SK-N-SH (cell line): ENCODE data around the gene LKAAEAR1. TPM values are rescaled to one million over a fixed set of nuclear protein-coding genes. Genes with fewer than 3 reads are reported as not detected.

Experiments used
- CTCF ChIA-PET: fragments of 300-600, 350-600 bp; formaldehyde crosslinking; extraction: SDS; loops from one replicate; lab custom pipeline; 2021; lab: Yijun Ruan, JAX
- POLR2A ChIA-PET: fragments of 350-600 bp; sonication (Branson Sonifier 250); formaldehyde crosslinking; extraction: SDS; loops from one replicate; lab custom pipeline; 2020; ENCODE audit warnings: antibody characterized with exemption, inconsistent platforms; lab: Yijun Ruan, JAX
- DNase-seq: peaks from one replicate; pipeline ENCODE4 v3.0.0; 2012
- H2AFZ ChIP-seq: fragments of 200-600 bp; sonication (generic); 2 replicates; pipeline ENCODE4 v1.8.1; 2016; ENCODE audit warnings: antibody characterized with exemption, mild to moderate bottlenecking, low read depth
- H3F3A ChIP-seq: fragments of 200-600 bp; sonication (generic); replicated peaks from 2 replicates; pipeline ENCODE3; 2016; ENCODE audit warnings: antibody characterized with exemption, mild to moderate bottlenecking; ENCODE audit not compliant: insufficient read depth
- H3K27ac ChIP-seq, 2 experiments: fragments of 200-500 bp in 1 of 2; fragments of 200-600 bp in 1 of 2; sonication (Bioruptor generic) in 1 of 2; sonication (generic), shearing (Covaris generic) in 1 of 2; 2 replicates each; pipeline versions ENCODE4 v1.5.1 to v1.6.1; 2014 to 2016; ENCODE audit warnings: low read depth in 2 of 2, inconsistent platforms in 1 of 2, low read length in 1 of 2, mild to moderate bottlenecking in 1 of 2, mixed read lengths in 1 of 2
- H3K27me3 ChIP-seq: fragments of 200-600 bp; sonication (generic), shearing (Covaris generic); 2 replicates; pipeline ENCODE4 v1.6.1; 2016; ENCODE audit warnings: mixed run types; ENCODE audit not compliant: insufficient read depth
- H3K36me3 ChIP-seq, 2 experiments: fragments of 200-500 bp in 1 of 2; fragments of 200-600 bp in 1 of 2; sonication (Bioruptor generic) in 1 of 2; sonication (generic) in 1 of 2; replicated peaks in 1 of 2; 2 replicates each; pipeline versions ENCODE3 to v1.5.1; 2014 to 2016; ENCODE audit warnings: low read length in 1 of 2, mild to moderate bottlenecking in 1 of 2; ENCODE audit not compliant: insufficient read depth in 2 of 2, control insufficient read depth in 1 of 2
- H3K4me1 ChIP-seq, 2 experiments: fragments of 200-500 bp in 1 of 2; fragments of 200-600 bp in 1 of 2; sonication (Bioruptor generic) in 1 of 2; sonication (generic), shearing (Covaris generic) in 1 of 2; 2 replicates each; pipeline versions ENCODE4 v1.5.1 to v1.6.1; 2014 to 2016; ENCODE audit warnings: low read depth in 1 of 2, low read length in 1 of 2, mixed run types in 1 of 2; ENCODE audit not compliant: insufficient read depth in 2 of 2, control insufficient read depth in 1 of 2
- H3K4me2 ChIP-seq: fragments of 200-600 bp; sonication (generic), shearing (Covaris generic); 2 replicates; pipeline ENCODE4 v1.6.1; 2017; ENCODE audit warnings: mixed run types
- H3K4me3 ChIP-seq, 2 experiments: fragments of 200-500 bp in 1 of 2; fragments of 200-600 bp in 1 of 2; sonication (Bioruptor generic) in 1 of 2; sonication (generic), shearing (Covaris generic) in 1 of 2; 2 replicates each; pipeline versions ENCODE4 v1.5.1 to v1.8.1; 2014 to 2016; ENCODE audit warnings: low read depth in 2 of 2, inconsistent platforms in 1 of 2, low read length in 1 of 2, mild to moderate bottlenecking in 1 of 2, mixed read lengths in 1 of 2, moderate library complexity in 1 of 2
- H3K79me2 ChIP-seq: fragments of 200-600 bp; sonication (generic); 2 replicates; pipeline ENCODE4 v1.8.1; 2017; ENCODE audit warnings: mild to moderate bottlenecking; ENCODE audit not compliant: insufficient read depth
- H3K9ac ChIP-seq: fragments of 200-600 bp; sonication (generic); 2 replicates; pipeline ENCODE4 v1.6.1; 2017; ENCODE audit warnings: mixed run types
- H3K9me2 ChIP-seq: fragments of 200-600 bp; sonication (generic); 2 replicates; pipeline ENCODE4 v1.6.1; 2017; ENCODE audit warnings: mixed run types
- H3K9me3 ChIP-seq: fragments of 200-600 bp; sonication (generic); 2 replicates; pipeline ENCODE4 v1.6.1; 2017; ENCODE audit warnings: mixed run types, mild to moderate bottlenecking, moderate library complexity
- H4K20me1 ChIP-seq: fragments of 200-600 bp; sonication (generic); 2 replicates; pipeline ENCODE4 v1.6.1; 2017; ENCODE audit warnings: mild to moderate bottlenecking, mixed run types; ENCODE audit not compliant: insufficient read depth
- ELF1 ChIP-seq: IDR thresholded peaks from 2 replicates; pipeline ENCODE4 v1.4.0; 2012
- EZH2phosphoT487 ChIP-seq: fragments of 200-600 bp; sonication (generic); IDR thresholded peaks from 2 replicates; pipeline ENCODE4 v1.6.1; 2017; ENCODE audit warnings: low read depth, mixed run types, mild to moderate bottlenecking, antibody characterized with exemption, moderate library complexity, borderline replicate concordance
- FOSL2 ChIP-seq: IDR thresholded peaks from 2 replicates; pipeline ENCODE4 v1.4.0; 2012; ENCODE audit warnings: low read depth, mild to moderate bottlenecking, moderate library complexity, borderline replicate concordance
- FOXM1 ChIP-seq: IDR thresholded peaks from 2 replicates; pipeline ENCODE4 v1.4.0; 2012; ENCODE audit warnings: low read depth, mild to moderate bottlenecking
- GATA2 ChIP-seq: sonication (generic); formaldehyde crosslinking; IDR thresholded peaks from 2 replicates; pipeline ENCODE4 v1.5.0; 2020; ENCODE audit warnings: mild to moderate bottlenecking, missing genetic modification reagents
- JUND ChIP-seq: IDR thresholded peaks from 2 replicates; pipeline ENCODE4 v1.4.0; 2012
- MEF2A ChIP-seq: IDR thresholded peaks from 2 replicates; pipeline ENCODE4 v1.4.0; 2012; ENCODE audit warnings: low read depth, borderline replicate concordance
- MXI1 ChIP-seq: IDR thresholded peaks from 2 replicates; pipeline ENCODE4 v1.6.1; 2012; ENCODE audit warnings: mild to moderate bottlenecking, low read depth, low read length, improper control_type of control experiment
- SIN3A ChIP-seq: IDR thresholded peaks from 2 replicates; pipeline ENCODE4 v1.6.1; 2012; ENCODE audit warnings: low read depth, mild to moderate bottlenecking, low read length, moderate library complexity, borderline replicate concordance
- TAF1 ChIP-seq: IDR thresholded peaks from 2 replicates; pipeline ENCODE4 v1.6.1; 2012; ENCODE audit warnings: low read depth, mild to moderate bottlenecking, low read length, moderate library complexity, borderline replicate concordance
- TCF12 ChIP-seq: IDR thresholded peaks from 2 replicates; pipeline ENCODE4 v1.4.0; 2012
- YY1 ChIP-seq: IDR thresholded peaks from 2 replicates; pipeline ENCODE4 v1.4.0; 2012; ENCODE audit warnings: low read depth, mild to moderate bottlenecking
- WGBS: methylation state at CpG from one replicate; pipeline ENCODE4 v1.1.6; 2017; ENCODE audit warnings: low lambda C conversion rate; 5-methylcytosine and 5-hydroxymethylcytosine counted together
- polyA plus RNA-seq, 3 experiments: library from polyadenylated mRNA; depleted of rRNA; stranded (reverse); fragments of >200 nt; gene quantifications; 2 replicates each; pipeline ENCODE4 v1.2.3, GENCODE V29; 2012
- TF ChIP-seq, protein P1 (sequence below): IDR thresholded peaks from 2 replicates; pipeline ENCODE4; 2012
- TF ChIP-seq, protein P2 (sequence below): IDR thresholded peaks from 2 replicates; pipeline ENCODE4 v1.4.0; 2012; ENCODE audit warnings: low read depth
- TF ChIP-seq, protein P3 (sequence below): fragments of 200-600 bp; sonication (generic); IDR thresholded peaks from 2 replicates; pipeline ENCODE4 v1.6.1; 2017; ENCODE audit warnings: antibody characterized with exemption, mild to moderate bottlenecking, moderate library complexity
- TF ChIP-seq, protein P4 (sequence below): IDR thresholded peaks from 2 replicates; pipeline ENCODE4 v1.4.0; 2012; ENCODE audit warnings: low read depth, borderline replicate concordance

LKAAEAR1 gene
- polyA plus RNA-seq, 1 of the 3 experiments (the other 2 are of a cell fraction) = 0.71 TPM

DNA sequence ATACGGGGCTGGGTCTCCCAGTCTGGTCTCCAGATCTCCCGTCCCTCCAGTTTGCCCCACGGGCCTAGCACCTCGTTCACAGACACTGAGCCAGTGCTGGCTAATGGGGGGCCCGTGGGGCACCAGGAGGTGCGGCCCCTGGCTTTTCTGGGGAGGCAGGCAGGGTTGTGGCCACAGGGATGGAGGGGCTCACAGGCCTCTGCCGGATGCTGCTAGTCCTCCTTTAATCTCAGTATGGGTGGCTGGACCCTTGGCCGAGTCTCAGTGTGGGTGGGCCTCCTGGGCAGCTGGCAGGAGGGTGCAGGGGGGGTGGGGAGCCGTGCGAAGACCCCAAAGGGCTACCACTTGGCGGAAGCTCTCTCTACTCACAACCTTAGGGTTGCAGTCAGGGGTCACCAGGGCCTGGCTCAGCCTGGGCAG, 33.2 kb downstream of the LKAAEAR1 start:
- H3F3A ChIP-seq = no peaks in the 10 kb centered on the region
- peaks cover 0 to 7% of the 10 kb centered on the region in 2 experiments; a peak in 1 of 4 replicates for H3K4me1 ChIP-seq
- H3K36me3 ChIP-seq = no peaks in the 10 kb centered on the region
- H4K20me1 ChIP-seq = no peaks in the 10 kb centered on the region
- TF ChIP-seq MEF2A = no peak
- no peaks in the 10 kb centered on the region for H3K79me2 ChIP-seq
- DNase-seq = no peak
- H3K4me2 ChIP-seq = no peak overlapping the region
- H3K27ac ChIP-seq = no peak overlapping the region
- H3K9ac ChIP-seq = no peak overlapping the region
- no peaks in the 10 kb centered on the region for H3K9me3 ChIP-seq
- CTCF ChIA-PET = interaction anchor here (0.5 to 7.8 kb wide), 4 partner anchors 13 to 77 kb away, joined by 3 to 85 read pairs (median 4); partner anchors contain the start of gene SAMD10
- POLR2A ChIA-PET = no interaction called here
- H3K4me3 ChIP-seq = no peak overlapping the region
- H2AFZ ChIP-seq = no peak overlapping the region
- H3K9me2 ChIP-seq = no peaks in the 10 kb centered on the region
- peaks cover 30% of the 10 kb centered on the region for H3K27me3 ChIP-seq
- WGBS = 63% methylated on average over 6 of the region's 11 CpGs

DNA sequence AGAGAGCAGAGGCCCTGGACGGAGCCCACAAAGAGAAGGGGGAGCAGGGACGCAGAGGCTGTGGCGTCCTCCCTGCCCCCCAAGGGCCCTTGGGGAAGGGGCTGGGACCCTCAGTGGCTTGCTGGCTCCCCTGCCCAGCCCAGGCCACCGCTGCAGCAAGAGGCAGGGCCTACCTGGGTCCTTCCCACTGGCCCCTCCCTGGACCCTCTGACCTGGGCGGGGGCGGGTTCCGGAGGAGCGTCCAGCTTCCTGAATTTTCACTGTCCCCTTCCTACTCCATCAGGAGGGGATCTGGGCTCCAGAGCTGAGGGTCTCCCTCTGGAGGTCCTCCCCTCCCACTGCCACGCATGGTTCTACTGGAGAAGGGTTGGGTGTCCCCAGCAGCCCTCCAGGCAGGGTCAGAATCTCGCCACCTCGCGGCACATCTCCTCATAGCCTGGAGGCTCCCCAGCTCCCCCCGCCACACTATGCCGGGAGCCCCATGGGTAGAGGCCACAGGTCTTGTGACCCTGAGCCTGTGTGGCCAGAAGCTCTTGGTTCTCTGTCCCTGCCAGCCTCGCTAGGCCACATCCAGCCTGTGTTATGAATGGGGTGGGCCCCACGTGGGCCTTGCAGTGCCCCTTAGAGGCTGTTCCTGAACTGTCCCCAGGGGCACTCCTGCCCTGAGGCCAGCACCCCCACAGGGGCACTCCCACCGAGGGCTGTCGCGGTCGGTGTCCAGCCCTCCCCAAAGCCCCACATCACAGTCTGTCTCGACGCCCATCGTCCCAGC, 33.8 kb downstream of the LKAAEAR1 start:
- Histone ChIP-seq H3K79me2 (no peaks in the 10 kb centered on the region), H2AFZ (no peak overlapping the region), H3K36me3 (no peaks in the 10 kb centered on the region), H3K9me2 (no peaks in the 10 kb centered on the region), H3K9ac (no peak overlapping the region), H3K9me3 (no peaks in the 10 kb centered on the region), H3K4me3 (no peak overlapping the region), H3K27ac (no peak overlapping the region), H3K4me1 (peaks cover 0 to 7% of the 10 kb centered on the region in 2 experiments; a peak in 1 of 4 replicates), H3K4me2 (no peak overlapping the region), H4K20me1 (no peaks in the 10 kb centered on the region), H3F3A (no peaks in the 10 kb centered on the region), H3K27me3 (peaks cover 32% of the 10 kb centered on the region)
- WGBS = 84% methylated on average over 17 of the region's 23 CpGs
- CTCF ChIA-PET = interaction anchor here (0.5 to 7.8 kb wide), 7 partner anchors 12 to 77 kb away, joined by 3 to 85 read pairs (median 3); partner anchors contain the start of genes PRPF6 and SAMD10
- TF ChIP-seq, protein P1, sequence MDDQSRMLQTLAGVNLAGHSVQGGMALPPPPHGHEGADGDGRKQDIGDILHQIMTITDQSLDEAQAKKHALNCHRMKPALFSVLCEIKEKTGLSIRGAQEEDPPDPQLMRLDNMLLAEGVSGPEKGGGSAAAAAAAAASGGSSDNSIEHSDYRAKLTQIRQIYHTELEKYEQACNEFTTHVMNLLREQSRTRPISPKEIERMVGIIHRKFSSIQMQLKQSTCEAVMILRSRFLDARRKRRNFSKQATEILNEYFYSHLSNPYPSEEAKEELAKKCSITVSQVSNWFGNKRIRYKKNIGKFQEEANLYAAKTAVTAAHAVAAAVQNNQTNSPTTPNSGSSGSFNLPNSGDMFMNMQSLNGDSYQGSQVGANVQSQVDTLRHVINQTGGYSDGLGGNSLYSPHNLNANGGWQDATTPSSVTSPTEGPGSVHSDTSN = no peak
- no peak for TF ChIP-seq TAF1
- no peak for TF ChIP-seq SIN3A
- TF ChIP-seq YY1 = no peak
- no peak for TF ChIP-seq MXI1
- TF ChIP-seq, protein P2, sequence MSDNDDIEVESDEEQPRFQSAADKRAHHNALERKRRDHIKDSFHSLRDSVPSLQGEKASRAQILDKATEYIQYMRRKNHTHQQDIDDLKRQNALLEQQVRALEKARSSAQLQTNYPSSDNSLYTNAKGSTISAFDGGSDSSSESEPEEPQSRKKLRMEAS = no peak
- TF ChIP-seq, all 33 proteins: peak for 0
- POLR2A ChIA-PET = no interaction called here
- DNase-seq = no peak

DNA sequence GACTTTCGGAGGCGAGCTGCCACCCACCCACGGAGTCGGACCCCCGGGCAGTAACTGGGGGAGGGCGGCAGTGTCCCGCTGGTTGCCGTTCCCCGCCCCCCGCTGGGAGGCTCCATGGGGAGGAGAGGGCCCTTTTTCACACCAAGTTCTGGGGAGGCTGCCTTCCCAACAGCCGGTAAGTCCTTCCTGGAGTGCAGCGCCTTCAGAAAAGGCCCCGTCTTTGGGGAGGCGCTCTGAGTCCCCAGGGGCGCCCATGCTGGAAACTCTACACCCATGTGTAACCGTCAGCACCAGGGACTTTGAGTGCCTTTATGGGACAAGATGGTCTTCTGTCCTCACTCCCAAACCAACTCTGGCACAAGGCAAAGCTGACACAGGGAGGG, 34.3 kb downstream of the LKAAEAR1 start:
- Histone ChIP-seq H4K20me1 (no peaks in the 10 kb centered on the region), H3K27me3 (peaks cover 32% of the 10 kb centered on the region), H3K36me3 (no peaks in the 10 kb centered on the region), H3F3A (no peaks in the 10 kb centered on the region), H3K4me1 (peaks cover 0 to 7% of the 10 kb centered on the region in 2 experiments; a peak in 1 of 4 replicates), H3K9me2 (no peaks in the 10 kb centered on the region), H3K27ac (no peak overlapping the region), H3K9ac (no peak overlapping the region), H2AFZ (no peak overlapping the region), H3K4me2 (no peak overlapping the region), H3K9me3 (no peaks in the 10 kb centered on the region), H3K79me2 (no peaks in the 10 kb centered on the region), H3K4me3 (no peak overlapping the region)
- WGBS = 71% methylated on average over 11 of the region's 16 CpGs
- TF ChIP-seq, protein P3, sequence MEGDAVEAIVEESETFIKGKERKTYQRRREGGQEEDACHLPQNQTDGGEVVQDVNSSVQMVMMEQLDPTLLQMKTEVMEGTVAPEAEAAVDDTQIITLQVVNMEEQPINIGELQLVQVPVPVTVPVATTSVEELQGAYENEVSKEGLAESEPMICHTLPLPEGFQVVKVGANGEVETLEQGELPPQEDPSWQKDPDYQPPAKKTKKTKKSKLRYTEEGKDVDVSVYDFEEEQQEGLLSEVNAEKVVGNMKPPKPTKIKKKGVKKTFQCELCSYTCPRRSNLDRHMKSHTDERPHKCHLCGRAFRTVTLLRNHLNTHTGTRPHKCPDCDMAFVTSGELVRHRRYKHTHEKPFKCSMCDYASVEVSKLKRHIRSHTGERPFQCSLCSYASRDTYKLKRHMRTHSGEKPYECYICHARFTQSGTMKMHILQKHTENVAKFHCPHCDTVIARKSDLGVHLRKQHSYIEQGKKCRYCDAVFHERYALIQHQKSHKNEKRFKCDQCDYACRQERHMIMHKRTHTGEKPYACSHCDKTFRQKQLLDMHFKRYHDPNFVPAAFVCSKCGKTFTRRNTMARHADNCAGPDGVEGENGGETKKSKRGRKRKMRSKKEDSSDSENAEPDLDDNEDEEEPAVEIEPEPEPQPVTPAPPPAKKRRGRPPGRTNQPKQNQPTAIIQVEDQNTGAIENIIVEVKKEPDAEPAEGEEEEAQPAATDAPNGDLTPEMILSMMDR = no peak
- TF ChIP-seq EZH2phosphoT487 = no peak
- TF ChIP-seq TCF12 = no peak
- TF ChIP-seq, protein P4, sequence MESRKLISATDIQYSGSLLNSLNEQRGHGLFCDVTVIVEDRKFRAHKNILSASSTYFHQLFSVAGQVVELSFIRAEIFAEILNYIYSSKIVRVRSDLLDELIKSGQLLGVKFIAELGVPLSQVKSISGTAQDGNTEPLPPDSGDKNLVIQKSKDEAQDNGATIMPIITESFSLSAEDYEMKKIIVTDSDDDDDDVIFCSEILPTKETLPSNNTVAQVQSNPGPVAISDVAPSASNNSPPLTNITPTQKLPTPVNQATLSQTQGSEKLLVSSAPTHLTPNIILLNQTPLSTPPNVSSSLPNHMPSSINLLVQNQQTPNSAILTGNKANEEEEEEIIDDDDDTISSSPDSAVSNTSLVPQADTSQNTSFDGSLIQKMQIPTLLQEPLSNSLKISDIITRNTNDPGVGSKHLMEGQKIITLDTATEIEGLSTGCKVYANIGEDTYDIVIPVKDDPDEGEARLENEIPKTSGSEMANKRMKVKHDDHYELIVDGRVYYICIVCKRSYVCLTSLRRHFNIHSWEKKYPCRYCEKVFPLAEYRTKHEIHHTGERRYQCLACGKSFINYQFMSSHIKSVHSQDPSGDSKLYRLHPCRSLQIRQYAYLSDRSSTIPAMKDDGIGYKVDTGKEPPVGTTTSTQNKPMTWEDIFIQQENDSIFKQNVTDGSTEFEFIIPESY = no peak
- TF ChIP-seq YY1 = no peak
- no peak for TF ChIP-seq ELF1
- TF ChIP-seq FOXM1 = no peak
- TF ChIP-seq, protein P2 = no peak
- no peak for TF ChIP-seq JUND
- TF ChIP-seq GATA2 = no peak
- TF ChIP-seq SIN3A = no peak
- TF ChIP-seq FOSL2 = no peak
- no peak for DNase-seq
- ChIA-PET CTCF (interaction anchor here (1.0 to 7.8 kb wide), 5 partner anchors 11 to 71 kb away, joined by 3 to 85 read pairs (median 3); partner anchors contain the start of gene PRPF6), POLR2A (no interaction called here)
